GM19025 (cell line): Measurements from ENCODE around the gene COL18A1.

ENCODE experiments used
- ATAC-seq: cut with Tn5 transposase; IDR thresholded peaks from one replicate; pipeline ENCODE4 v1.9.1; 2021; ENCODE audit warnings: mild to moderate bottlenecking, low read depth, moderate library complexity; ENCODE audit not compliant: unreplicated experiment

Gene COL18A1

GRCh38 chr21:45449658-45450422 lies 44.9 kb downstream of the COL18A1 start:
- ATAC-seq = no peak

- ATAC-seq = no peak
Observed at GRCh38 chr21:45450423-45451090, 45.6 kb downstream of the COL18A1 start.

- no peak for ATAC-seq
Observed at GRCh38 chr21:45451091-45451740, 46.3 kb downstream of the COL18A1 start.

DNA sequence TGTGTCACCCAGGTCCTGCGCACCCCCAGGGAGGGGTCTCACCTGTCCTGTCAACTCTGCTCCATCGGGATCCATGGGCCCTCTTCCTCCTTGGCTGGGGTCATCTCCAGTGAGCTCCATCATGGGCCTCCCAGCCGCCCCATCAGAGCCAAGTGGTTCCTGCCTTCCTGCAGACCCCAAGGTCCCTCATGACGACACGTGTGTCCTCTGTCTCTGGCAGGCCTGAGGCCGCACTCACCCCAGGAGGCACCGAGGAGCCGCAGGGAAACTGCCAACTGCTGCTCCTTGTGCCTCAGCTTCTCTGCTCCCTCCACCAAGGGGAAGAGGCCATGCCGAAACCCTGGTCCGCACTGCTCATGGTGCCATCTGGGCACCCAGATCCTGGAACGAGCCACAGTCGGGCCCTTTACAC lies 46.8 kb downstream of the COL18A1 start:
- ATAC-seq = no peak

GRCh38 chr21:45452696-45453307 lies 47.8 kb downstream of the COL18A1 start:
- ATAC-seq = no peak

- ATAC-seq = no peak
Observed at GRCh38 chr21:45453308-45453950, 48.5 kb downstream of the COL18A1 start.

DNA sequence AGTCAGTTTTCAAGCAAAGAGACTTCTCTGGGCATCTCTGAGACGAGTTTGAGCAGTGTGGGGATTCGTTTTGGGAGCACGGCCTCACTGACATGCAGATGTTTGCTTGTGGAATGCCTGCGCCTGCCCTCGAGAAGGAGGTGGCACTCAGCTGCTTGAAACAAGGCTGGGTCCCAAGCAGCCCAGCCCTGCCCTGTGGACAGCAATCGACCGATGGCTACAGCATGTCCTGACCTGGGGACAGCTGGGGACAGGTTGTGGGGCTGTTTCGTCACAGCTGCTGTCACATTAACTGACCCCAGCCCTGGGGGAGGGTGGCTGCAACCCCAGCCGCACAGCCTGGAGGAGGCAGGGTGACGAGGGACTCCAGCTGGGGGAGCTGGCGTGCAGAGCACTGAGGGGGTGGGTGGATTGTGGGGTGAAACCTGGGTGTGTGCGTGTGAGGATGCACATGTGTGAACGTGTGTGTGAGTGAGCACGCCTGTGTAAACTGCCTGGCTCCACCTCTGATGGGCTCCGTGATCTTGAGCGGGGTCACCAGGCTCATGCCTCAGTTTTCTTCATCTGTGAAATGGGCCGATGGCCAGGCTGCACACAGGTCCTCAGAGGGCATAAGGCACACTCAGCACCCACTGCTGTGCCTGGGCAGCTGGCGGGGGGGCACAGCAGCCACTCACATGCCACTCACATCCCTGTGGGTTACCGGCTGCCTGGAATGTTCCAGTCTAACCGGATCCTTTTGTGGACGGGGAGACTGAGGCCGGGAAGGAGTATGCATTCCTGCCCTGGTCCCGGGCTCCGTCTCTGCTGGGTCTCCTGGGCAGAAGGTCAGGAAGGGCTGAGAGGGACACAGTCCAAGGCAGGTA lies 49.3 kb downstream of the COL18A1 start:
- ATAC-seq = no peak

GRCh38 chr21:45454926-45455673 lies 50.1 kb downstream of the COL18A1 start:
- ATAC-seq = no peak

DNA sequence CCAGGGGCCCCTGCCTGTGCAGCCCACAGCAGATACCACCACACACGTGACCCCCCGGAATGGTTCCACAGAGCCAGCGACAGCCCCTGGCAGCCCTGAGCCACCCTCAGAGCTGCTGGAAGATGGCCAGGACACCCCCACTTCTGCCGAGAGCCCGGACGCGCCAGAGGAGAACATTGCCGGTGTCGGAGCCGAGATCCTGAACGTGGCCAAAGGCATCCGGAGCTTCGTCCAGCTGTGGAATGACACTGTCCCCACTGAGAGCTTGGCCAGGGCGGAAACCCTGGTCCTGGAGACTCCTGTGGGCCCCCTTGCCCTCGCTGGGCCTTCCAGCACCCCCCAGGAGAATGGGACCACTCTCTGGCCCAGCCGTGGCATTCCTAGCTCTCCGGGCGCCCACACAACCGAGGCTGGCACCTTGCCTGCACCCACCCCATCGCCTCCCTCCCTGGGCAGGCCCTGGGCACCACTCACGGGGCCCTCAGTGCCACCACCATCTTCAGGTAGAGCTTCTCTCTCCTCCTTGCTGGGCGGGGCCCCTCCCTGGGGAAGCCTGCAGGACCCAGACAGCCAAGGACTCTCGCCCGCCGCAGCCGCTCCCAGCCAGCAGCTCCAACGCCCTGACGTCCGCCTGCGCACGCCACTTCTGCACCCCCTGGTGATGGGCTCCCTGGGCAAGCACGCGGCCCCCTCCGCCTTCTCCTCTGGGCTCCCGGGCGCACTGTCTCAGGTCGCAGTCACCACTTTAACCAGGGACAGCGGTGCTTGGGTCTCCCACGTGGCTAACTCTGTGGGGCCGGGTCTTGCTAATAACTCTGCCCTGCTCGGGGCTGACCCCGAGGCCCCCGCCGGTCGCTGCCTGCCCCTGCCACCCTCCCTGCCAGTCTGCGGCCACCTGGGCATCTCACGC lies 51.0 kb downstream of the COL18A1 start:
- ATAC-seq = no peak

DNA sequence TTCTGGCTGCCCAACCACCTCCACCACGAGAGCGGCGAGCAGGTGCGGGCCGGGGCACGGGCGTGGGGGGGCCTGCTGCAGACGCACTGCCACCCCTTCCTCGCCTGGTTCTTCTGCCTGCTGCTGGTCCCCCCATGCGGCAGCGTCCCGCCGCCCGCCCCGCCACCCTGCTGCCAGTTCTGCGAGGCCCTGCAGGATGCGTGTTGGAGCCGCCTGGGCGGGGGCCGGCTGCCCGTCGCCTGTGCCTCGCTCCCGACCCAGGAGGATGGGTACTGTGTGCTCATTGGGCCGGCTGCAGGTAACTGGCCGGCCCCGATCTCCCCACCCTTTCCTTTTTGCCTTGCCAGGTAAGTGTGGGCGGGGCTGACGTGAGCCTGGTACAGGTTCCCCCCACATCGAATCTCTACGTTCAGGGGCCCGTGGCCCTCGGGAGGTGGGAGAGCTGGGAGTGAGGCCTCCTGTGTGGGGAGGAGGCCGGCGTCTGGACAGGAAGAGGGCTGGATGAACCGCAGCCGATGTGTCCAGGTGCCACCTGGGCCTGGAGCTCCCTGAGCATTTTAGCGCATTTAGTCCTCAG lies 51.7 kb downstream of the COL18A1 start:
- ATAC-seq = no peak

DNA sequence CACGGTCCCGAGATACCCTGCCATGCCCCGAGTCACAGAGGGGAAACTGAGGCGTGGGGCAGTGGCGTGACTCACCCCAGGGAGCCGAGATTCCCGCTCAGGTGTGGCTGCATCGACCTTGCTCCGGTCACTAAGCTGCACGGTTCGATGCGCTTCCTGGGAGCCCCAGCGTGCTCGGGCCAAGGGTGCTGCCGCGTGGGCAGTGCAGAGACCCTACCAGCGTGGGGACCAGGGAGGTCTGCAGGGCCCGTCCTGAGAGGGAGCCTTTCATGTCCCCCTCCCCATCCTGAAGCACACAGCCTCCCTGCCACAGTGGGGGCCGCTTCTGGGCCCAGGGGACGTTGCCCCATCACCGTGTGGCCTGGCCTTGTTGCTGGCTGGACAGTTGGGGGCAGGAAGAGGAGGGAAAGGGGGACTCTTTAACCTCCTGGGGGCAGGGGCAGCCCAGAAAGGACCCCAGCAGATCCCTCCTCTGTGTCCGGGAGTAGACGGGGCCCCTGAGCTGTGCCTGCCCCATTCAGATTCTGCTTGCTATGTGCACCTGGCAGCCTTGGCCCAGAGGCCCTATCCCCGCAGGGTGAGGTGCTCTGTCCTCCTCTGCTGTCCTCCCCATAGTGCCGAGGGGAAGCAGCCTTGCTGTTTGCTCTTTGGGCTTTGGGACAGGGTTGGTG lies 52.3 kb downstream of the COL18A1 start:
- ATAC-seq = no peak

DNA sequence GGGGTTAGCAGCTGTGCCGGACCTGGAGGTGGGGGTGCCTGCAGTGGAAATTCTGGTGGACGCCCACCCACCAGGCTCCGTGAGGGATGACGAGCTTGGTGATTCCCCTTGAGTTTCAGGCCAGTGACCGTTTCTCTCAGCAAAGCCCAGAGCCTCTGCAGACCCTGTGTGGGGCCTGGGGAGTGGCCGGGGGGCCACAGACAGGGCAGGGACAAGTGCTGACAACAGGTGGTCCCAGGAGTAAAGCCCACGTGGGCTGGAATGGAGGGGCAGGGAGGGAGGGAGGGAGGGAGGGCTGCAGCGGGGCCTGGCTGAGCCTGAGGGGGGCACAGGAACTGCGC lies 52.8 kb downstream of the COL18A1 start:
- ATAC-seq = no peak

GRCh38 chr21:45458281-45459170 lies 53.6 kb downstream of the COL18A1 start:
- no peak for ATAC-seq

GRCh38 chr21:45459171-45460010 lies 54.4 kb downstream of the COL18A1 start:
- no peak for ATAC-seq

DNA sequence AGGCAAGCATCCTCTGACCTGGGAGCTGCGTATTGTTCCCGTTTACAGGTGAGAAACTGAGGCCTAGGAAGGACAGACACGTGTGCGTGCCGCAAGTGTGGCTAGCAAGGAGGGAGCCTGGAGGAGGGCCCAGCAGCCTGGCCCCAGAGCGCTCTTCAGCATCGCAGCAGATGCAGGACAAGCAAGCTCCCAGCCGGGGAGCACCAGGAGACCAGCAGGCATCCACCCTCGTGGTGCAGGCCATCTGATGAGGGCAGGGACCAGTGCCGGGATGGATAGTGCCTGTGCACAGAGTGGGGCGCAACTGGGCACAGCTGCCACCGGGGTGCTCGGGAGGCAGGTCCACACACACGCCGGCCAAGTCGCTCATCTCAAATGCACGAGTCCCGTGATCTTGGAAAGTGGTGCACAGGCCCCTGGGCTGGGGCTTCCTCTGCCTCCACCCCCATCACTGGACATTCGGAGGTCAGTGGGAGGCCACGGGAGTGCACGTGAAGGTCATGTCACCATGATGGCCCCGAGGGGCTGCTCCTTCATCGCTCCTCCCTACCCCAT lies 55.1 kb downstream of the COL18A1 start:
- ATAC-seq = no peak
